DLD1 (cell line): ENCODE results near the gene HFM1.
"Not testable (repeated sequence)": the region's sequence is repeated elsewhere in the genome, so short reads cannot be mapped to it uniquely, and the experiment has no call there.

ENCODE experiments used
- in situ Hi-C: cut with HindIII; loops from 2 replicates; pipeline ENCODE4 v1.10.0; 2017; ENCODE audit warnings: low sequenced_read_pairs

Gene HFM1, protein sequence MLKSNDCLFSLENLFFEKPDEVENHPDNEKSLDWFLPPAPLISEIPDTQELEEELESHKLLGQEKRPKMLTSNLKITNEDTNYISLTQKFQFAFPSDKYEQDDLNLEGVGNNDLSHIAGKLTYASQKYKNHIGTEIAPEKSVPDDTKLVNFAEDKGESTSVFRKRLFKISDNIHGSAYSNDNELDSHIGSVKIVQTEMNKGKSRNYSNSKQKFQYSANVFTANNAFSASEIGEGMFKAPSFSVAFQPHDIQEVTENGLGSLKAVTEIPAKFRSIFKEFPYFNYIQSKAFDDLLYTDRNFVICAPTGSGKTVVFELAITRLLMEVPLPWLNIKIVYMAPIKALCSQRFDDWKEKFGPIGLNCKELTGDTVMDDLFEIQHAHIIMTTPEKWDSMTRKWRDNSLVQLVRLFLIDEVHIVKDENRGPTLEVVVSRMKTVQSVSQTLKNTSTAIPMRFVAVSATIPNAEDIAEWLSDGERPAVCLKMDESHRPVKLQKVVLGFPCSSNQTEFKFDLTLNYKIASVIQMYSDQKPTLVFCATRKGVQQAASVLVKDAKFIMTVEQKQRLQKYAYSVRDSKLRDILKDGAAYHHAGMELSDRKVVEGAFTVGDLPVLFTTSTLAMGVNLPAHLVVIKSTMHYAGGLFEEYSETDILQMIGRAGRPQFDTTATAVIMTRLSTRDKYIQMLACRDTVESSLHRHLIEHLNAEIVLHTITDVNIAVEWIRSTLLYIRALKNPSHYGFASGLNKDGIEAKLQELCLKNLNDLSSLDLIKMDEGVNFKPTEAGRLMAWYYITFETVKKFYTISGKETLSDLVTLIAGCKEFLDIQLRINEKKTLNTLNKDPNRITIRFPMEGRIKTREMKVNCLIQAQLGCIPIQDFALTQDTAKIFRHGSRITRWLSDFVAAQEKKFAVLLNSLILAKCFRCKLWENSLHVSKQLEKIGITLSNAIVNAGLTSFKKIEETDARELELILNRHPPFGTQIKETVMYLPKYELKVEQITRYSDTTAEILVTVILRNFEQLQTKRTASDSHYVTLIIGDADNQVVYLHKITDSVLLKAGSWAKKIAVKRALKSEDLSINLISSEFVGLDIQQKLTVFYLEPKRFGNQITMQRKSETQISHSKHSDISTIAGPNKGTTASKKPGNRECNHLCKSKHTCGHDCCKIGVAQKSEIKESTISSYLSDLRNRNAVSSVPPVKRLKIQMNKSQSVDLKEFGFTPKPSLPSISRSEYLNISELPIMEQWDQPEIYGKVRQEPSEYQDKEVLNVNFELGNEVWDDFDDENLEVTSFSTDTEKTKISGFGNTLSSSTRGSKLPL (N-terminal part only)

GRCh38 chr1:91404151-91405012, at the start of gene HFM1:
Gene HFM1, minus strand, starts transcription at chr1:91404837. Its CDS starts 3,755 bp downstream, at chr1:91401082.
- in situ Hi-C loops: no loop called here

GRCh38 chr1:91454136-91454535, 49.5 kb upstream of the HFM1 start:
- in situ Hi-C loops: no loop called here

- in situ Hi-C loops: no loop called here
Observed at GRCh38 chr1:91450260-91450659, 45.6 kb upstream of the HFM1 start.

GRCh38 chr1:91447782-91448181, 43.1 kb upstream of the HFM1 start:
- in situ Hi-C loops: not testable (repeated sequence)

DNA sequence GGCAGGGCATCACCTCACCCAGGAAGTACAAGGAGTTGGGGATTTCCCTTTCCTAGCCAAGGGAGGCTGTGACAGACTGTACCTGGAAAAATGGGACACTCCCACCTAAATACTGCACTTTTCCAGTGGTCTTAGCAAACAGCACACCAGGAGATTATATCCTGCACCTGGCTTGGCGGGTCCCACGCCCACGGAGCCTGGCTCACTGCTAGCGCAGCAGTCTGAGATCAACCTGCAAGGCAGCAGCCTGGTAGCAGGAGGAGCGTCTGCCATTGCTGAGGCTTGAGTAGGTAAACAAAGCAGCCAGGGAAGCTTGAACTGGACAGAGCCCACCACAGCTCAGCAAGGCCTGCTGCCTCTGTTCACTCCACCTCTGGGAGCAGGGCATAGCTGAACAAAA, 37.3 kb upstream of the HFM1 start:
- in situ Hi-C loops: not testable (repeated sequence)

DNA sequence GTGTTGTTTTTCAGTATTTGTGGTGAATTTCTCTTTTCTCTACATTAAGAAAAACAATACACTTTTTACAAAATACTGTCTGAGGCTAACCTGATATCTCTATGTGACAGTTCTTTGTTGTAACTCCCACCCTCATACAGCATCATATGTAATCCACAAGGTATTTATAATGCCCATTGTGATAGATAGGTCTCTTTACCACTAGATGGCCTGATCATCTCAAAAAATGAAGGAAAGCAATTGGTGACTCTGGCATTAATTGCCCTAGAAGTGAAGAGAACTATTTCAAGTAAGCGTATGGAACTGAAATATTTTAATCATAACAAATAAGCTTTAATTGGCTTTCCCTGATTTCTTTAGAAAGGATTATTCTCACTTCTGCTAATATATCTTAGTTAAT, 36.2 kb upstream of the HFM1 start:
- in situ Hi-C loops: no loop called here

- in situ Hi-C loops: no loop called here
Observed at GRCh38 chr1:91439016-91439415, 34.4 kb upstream of the HFM1 start.

DNA sequence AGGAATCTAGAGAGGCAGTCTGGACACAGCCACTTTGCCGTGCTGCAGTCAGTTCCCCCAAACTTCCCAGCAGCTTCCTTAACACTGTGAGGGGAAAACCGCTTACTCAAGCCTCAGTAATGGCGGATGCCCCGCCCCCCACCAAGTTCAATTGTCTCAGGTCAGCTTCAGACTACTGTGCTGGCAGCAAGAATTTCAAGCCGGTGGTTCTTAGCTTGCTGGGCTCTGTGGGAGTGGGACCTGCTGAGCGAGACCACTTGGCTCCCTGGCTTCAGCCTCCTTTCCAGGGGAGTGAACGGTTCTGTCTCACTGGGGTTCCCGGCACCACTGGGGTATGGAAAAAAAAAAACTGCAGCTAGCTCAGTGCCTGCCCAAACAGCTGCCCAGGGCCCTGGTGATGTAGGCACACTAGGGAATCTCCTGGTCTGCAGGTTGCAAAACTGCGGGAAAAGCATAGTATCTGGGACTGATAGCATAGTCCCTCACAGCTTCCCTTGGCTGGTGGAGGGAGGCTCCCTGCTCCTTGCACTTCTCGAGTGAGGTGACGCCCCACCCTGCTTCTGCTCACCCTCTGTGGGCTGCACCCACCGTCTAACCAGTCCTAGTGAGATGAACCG, 23.7 kb upstream of the HFM1 start:
- in situ Hi-C loops: no loop called here

- in situ Hi-C loops: no loop called here
Observed at GRCh38 chr1:91427741-91428140, 23.1 kb upstream of the HFM1 start.

DNA sequence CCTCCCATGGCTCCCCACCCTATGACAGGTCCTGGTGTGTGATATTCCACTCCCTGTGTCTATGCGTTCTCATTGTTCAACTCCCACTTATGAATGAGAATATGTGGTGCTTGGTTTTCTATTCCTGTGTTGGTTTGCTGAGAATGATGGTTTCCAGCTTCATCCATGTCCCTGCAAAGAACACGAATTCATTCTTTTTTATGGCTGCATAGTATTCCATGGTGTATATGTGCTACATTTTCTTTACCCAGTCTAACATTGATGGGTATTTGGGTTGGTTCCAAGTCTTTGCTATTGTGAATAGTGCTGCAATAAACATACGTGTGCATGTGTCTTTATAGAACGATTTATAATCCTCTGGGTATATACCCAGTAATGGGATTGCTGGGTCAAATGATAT, 17.9 kb upstream of the HFM1 start:
- in situ Hi-C loops: not testable (repeated sequence)

GRCh38 chr1:91412371-91412770, 7.7 kb upstream of the HFM1 start:
- in situ Hi-C loops: no loop called here

- in situ Hi-C loops: no loop called here
Observed at GRCh38 chr1:91406773-91407389, 2.2 kb upstream of the HFM1 start.

- in situ Hi-C loops: no loop called here
Observed at GRCh38 chr1:91402023-91402422, 2.6 kb downstream of the HFM1 start.

- in situ Hi-C loops: no loop called here
Observed at GRCh38 chr1:91400133-91400725, 4.4 kb downstream of the HFM1 start.

GRCh38 chr1:91398291-91398690, 6.3 kb downstream of the HFM1 start:
- in situ Hi-C loops: no loop called here

DNA sequence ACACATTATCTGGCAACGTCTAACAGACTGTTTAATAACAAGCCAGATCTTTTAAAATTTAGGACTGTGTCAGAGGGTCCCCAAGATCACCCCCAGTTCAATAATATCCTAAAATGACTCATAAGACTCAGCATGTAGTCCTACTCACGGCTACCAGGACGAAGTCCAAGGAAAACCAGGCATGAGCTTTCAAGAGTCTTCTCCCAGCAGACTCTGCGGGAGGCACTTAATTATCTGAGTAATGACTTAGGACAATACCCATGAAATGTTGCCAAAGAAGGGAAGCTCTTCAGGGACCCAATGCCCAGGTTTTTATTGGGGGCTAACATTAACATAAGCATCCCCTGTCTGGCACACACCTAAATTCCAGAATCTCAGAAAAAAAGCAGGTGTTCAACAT, 7.0 kb downstream of the HFM1 start:
- in situ Hi-C loops: no loop called here

GRCh38 chr1:91393042-91393441, 11.6 kb downstream of the HFM1 start:
- in situ Hi-C loops: no loop called here

DNA sequence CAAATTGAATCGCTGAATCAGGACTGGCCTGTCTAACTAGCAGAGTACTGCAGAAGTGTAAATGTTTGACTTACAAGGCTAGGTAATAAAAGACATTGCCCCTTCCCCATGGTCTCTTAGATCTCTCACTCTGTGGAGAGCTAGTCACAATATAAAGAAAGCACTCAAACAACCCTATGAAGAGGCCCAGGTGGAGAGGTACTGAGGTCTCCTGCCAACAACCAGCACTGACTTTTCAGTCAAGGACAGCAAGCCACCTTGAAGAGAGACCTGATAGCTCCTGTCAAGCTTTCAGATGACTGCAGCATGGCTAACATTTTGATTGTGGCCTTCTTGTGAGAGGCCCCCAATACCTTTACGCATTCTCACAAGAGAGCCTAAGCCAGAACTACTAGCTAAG, 18.5 kb downstream of the HFM1 start:
- in situ Hi-C loops: no loop called here

DNA sequence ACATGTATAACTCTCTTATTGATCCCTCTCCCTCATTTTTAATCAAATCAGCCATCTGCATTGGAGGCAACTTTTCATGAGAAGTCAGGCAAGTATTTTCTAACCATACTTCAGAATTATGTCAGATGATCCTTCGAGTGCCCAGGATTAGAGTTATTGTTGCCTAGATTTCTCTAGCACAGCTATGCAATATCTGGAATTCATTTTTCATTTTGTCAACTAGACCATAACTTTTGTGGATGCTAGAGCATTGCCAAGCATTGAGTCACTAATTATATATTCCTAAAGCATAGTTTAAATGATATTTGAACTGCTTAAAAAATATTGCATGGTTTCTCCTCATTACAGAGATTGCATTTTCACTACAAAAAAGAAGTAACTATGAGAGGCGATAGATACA, 21.2 kb downstream of the HFM1 start:
- in situ Hi-C loops: no loop called here
